Measurements from ENCODE around the gene PTTG1IP2. TPM values are rescaled to one million over a fixed set of nuclear protein-coding genes. Genes with fewer than 3 reads are reported as not detected.

PTTG1IP2 gene
- total RNA-seq, 2 donors from 2014 or later = not detected

GRCh38 chr7:90520484-90520883 lies 51.0 kb downstream of the PTTG1IP2 start:
- DNase-seq = no peak
- 67 to 68% methylated on average over 4 to 5 of the region's 5 CpGs for WGBS, 2 experiments (ENCODE audit: insufficient coverage in 1 of 2, insufficient read length in 1 of 2)
- Histone ChIP-seq H3K36me3 (ENCODE audit: control insufficient read depth, insufficient read depth, low read length) (no peaks in the 10 kb centered on the region), H3K4me3 (ENCODE audit: low read length) (no peak overlapping the region), H3K27me3 (ENCODE audit: control insufficient read depth, insufficient read depth, low read length, poor library complexity, severe bottlenecking) (no peaks in the 10 kb centered on the region), H3K9ac (ENCODE audit: extremely low read depth, low read length, poor library complexity, severe bottlenecking) (no peak overlapping the region), H3K4me1 (ENCODE audit: control insufficient read depth, insufficient read depth, low read length) (no peaks in the 10 kb centered on the region), H3K27ac (ENCODE audit: low read depth, low read length) (no peak overlapping the region), H3K9me3 (ENCODE audit: control insufficient read depth, low read length) (no peaks in the 10 kb centered on the region)
- Mint-ChIP-seq H3K9me3 (no peaks in the 10 kb centered on the region), H3K36me3 (ENCODE audit: low read depth) (no peaks in the 10 kb centered on the region), H3K27ac (no peak overlapping the region), H3K4me1 (no peaks in the 10 kb centered on the region), H3K27me3 (ENCODE audit: insufficient read depth) (no peaks in the 10 kb centered on the region), H3K4me3 (no peak overlapping the region)
- TF ChIP-seq, protein P1, sequence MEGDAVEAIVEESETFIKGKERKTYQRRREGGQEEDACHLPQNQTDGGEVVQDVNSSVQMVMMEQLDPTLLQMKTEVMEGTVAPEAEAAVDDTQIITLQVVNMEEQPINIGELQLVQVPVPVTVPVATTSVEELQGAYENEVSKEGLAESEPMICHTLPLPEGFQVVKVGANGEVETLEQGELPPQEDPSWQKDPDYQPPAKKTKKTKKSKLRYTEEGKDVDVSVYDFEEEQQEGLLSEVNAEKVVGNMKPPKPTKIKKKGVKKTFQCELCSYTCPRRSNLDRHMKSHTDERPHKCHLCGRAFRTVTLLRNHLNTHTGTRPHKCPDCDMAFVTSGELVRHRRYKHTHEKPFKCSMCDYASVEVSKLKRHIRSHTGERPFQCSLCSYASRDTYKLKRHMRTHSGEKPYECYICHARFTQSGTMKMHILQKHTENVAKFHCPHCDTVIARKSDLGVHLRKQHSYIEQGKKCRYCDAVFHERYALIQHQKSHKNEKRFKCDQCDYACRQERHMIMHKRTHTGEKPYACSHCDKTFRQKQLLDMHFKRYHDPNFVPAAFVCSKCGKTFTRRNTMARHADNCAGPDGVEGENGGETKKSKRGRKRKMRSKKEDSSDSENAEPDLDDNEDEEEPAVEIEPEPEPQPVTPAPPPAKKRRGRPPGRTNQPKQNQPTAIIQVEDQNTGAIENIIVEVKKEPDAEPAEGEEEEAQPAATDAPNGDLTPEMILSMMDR (conservative IDR thresholded peaks at IDR 0.05) = peak; percentile 72

DNA sequence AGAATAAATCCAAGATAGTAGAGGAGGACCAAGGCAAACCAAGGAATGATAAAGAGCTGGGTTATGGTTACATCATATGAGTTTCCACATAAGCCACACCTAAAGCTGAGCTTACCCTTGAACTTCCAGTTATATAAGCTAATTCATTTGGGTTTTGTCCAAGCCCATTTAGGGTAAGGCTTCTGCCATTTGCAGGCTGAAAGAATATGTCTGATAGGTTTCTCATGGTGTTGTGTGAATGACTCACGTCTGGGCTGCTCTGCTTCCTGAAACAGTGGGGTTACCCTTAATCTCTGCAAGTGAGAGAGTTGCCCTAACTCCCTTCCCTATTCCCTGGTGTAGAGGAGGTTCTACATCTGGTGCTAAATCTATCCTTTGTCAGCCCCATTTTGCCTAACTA lies 60.8 kb downstream of the PTTG1IP2 start:
- H3K4me1 Mint-ChIP-seq = no peaks in the 10 kb centered on the region
- no peaks in the 10 kb centered on the region for H3K36me3 ChIP-seq (ENCODE audit: control insufficient read depth, insufficient read depth, low read length)
- H3K4me3 ChIP-seq (ENCODE audit: low read length) = no peak overlapping the region
- peaks cover 5% of the 10 kb centered on the region for H3K9me3 Mint-ChIP-seq
- H3K4me1 ChIP-seq (ENCODE audit: control insufficient read depth, insufficient read depth, low read length) = no peaks in the 10 kb centered on the region
- no peaks in the 10 kb centered on the region for H3K27me3 ChIP-seq (ENCODE audit: control insufficient read depth, insufficient read depth, low read length, poor library complexity, severe bottlenecking)
- H3K27me3 Mint-ChIP-seq (ENCODE audit: insufficient read depth) = no peaks in the 10 kb centered on the region
- H3K36me3 Mint-ChIP-seq (ENCODE audit: low read depth) = no peaks in the 10 kb centered on the region
- H3K27ac ChIP-seq (ENCODE audit: low read depth, low read length) = no peak overlapping the region
- H3K9ac ChIP-seq (ENCODE audit: extremely low read depth, low read length, poor library complexity, severe bottlenecking) = no peak overlapping the region
- no peak overlapping the region for H3K27ac Mint-ChIP-seq
- WGBS, 2 experiments (ENCODE audit: insufficient coverage in 1 of 2, insufficient read length in 1 of 2) = 67% methylated on average over 1 of the region's 1 CpG; no CpG with 5 or more reads in 1 of the 2 experiments
- TF ChIP-seq, protein P1 (conservative IDR thresholded peaks at IDR 0.05) = no peak
- no peaks in the 10 kb centered on the region for H3K9me3 ChIP-seq (ENCODE audit: control insufficient read depth, low read length)
- no peak for DNase-seq
- no peak overlapping the region for H3K4me3 Mint-ChIP-seq

GRCh38 chr7:90532231-90532929 lies 62.9 kb downstream of the PTTG1IP2 start:
- Mint-ChIP-seq H3K4me3 (no peak overlapping the region), H3K27me3 (ENCODE audit: insufficient read depth) (no peaks in the 10 kb centered on the region), H3K36me3 (ENCODE audit: low read depth) (no peaks in the 10 kb centered on the region), H3K9me3 (no peaks in the 10 kb centered on the region), H3K4me1 (no peaks in the 10 kb centered on the region), H3K27ac (no peak overlapping the region)
- no peaks in the 10 kb centered on the region for H3K9me3 ChIP-seq (ENCODE audit: control insufficient read depth, low read length)
- TF ChIP-seq, protein P1 (conservative IDR thresholded peaks at IDR 0.05) = no peak
- H3K27me3 ChIP-seq (ENCODE audit: control insufficient read depth, insufficient read depth, low read length, poor library complexity, severe bottlenecking) = no peaks in the 10 kb centered on the region
- no peak overlapping the region for H3K4me3 ChIP-seq (ENCODE audit: low read length)
- WGBS, 2 experiments (ENCODE audit: insufficient coverage in 1 of 2, insufficient read length in 1 of 2) = 75 to 84% methylated on average over 2 to 6 of the region's 7 CpGs
- no peaks in the 10 kb centered on the region for H3K36me3 ChIP-seq (ENCODE audit: control insufficient read depth, insufficient read depth, low read length)
- no peak overlapping the region for H3K27ac ChIP-seq (ENCODE audit: low read depth, low read length)
- H3K4me1 ChIP-seq (ENCODE audit: control insufficient read depth, insufficient read depth, low read length) = no peaks in the 10 kb centered on the region
- no peak for DNase-seq
- no peak overlapping the region for H3K9ac ChIP-seq (ENCODE audit: extremely low read depth, low read length, poor library complexity, severe bottlenecking)
